Coronary artery (tissue), 2 donors: Measurements from ENCODE around the gene IRF9.

Experiments used
- DNase-seq: peaks from one replicate; pipeline ENCODE4 v3.0.0-alpha.2; 2017; ENCODE audit warnings: low spot score
- H3K27ac ChIP-seq, 2 donors: fragments of 200-600 bp; sonication (generic); one replicate each; pipeline ENCODE4 v1.5.1; 2016 to 2019
- H3K4me3 ChIP-seq: fragments of 200-600 bp; sonication (generic); 2 replicates; pipeline ENCODE4 v1.5.1; 2016; ENCODE audit warnings: mild to moderate bottlenecking, moderate library complexity
- TF ChIP-seq, protein P1 (sequence below): fragments of 200-600 bp; sonication (generic); IDR thresholded peaks from one replicate; pipeline ENCODE4 v1.5.1; 2019; ENCODE audit warnings: antibody characterized with exemption

IRF9 gene

DNA sequence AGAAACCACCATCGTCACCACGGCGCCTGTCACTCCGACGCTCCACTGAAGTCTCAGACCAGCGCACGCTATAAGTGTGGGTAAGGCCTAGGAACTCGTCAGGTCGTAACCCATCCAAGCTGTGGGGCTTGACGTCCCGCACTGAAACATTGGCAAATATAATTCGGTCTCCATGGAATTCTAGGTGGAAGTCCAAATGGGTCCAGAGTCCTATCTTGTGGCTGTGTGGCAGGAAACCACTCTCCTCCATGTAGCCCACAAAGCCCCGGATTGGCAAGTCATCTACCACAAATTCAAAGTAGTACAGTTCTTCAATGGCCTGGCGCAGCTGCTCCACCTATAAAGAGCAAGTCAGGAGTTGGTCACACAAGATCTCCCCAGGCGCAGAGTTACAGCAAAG lies 31.9 kb downstream of the IRF9 start:
- Histone ChIP-seq H3K4me3 (no peak overlapping the region), H3K27ac (no peak overlapping the region)
- no peak for DNase-seq
- TF ChIP-seq, protein P1, sequence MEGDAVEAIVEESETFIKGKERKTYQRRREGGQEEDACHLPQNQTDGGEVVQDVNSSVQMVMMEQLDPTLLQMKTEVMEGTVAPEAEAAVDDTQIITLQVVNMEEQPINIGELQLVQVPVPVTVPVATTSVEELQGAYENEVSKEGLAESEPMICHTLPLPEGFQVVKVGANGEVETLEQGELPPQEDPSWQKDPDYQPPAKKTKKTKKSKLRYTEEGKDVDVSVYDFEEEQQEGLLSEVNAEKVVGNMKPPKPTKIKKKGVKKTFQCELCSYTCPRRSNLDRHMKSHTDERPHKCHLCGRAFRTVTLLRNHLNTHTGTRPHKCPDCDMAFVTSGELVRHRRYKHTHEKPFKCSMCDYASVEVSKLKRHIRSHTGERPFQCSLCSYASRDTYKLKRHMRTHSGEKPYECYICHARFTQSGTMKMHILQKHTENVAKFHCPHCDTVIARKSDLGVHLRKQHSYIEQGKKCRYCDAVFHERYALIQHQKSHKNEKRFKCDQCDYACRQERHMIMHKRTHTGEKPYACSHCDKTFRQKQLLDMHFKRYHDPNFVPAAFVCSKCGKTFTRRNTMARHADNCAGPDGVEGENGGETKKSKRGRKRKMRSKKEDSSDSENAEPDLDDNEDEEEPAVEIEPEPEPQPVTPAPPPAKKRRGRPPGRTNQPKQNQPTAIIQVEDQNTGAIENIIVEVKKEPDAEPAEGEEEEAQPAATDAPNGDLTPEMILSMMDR = no peak

DNA sequence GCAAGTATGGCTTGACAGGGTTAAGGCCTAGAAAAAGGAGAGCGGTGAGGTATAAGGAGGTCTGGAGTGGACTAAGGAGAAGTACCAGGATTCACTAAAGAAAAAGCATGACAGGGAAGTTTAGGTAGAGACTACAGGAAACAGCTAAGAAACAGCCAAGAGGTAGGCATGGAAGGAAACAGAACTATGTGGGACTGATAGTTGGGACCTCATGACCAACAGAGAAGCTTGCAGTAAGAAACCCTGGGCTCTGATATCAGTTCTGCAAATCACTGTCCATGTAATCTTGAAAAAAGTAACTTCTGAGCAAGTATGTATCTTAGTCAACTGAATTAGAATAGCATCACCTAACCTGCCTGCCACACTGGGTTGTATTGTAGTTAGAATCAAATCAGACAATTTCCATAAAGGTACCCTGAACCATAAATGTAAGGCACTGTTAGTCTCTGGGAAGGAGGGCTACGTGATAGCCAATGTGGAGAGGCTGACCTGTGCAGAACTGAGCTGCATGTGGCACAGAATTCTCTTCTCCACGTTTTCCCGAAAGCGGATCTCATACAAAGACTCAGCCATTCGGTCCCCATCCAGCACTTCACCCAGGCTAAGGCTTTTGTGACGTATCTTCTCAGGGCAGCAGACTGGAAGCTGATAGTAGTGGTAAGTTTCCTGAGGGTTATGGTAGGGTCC lies 33.3 kb downstream of the IRF9 start:
- Histone ChIP-seq H3K27ac (peak overlapping the region; percentile 96), H3K4me3 (peak overlapping the region; percentile 89)
- TF ChIP-seq, protein P1 = no peak
- no peak for DNase-seq

DNA sequence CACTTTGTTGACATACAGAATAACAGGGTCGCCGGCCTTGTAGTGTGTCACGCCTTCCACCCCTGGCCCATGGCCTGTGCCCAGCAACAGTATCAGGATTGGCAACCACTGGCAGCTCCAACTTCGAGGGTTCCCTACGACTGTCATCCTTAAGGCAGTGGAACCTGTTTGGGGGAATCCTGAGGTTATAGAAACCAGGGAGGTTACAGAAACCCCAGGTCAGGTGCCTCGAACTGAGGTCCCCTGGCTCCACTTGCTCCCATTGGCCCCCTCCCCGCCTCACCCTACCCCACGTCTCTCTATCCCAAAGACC lies 33.8 kb downstream of the IRF9 start:
- H3K4me3 ChIP-seq = peak overlapping the region; percentile 89
- TF ChIP-seq, protein P1 = no peak
- H3K27ac ChIP-seq = peak overlapping the region; percentile 96
- no peak for DNase-seq

DNA sequence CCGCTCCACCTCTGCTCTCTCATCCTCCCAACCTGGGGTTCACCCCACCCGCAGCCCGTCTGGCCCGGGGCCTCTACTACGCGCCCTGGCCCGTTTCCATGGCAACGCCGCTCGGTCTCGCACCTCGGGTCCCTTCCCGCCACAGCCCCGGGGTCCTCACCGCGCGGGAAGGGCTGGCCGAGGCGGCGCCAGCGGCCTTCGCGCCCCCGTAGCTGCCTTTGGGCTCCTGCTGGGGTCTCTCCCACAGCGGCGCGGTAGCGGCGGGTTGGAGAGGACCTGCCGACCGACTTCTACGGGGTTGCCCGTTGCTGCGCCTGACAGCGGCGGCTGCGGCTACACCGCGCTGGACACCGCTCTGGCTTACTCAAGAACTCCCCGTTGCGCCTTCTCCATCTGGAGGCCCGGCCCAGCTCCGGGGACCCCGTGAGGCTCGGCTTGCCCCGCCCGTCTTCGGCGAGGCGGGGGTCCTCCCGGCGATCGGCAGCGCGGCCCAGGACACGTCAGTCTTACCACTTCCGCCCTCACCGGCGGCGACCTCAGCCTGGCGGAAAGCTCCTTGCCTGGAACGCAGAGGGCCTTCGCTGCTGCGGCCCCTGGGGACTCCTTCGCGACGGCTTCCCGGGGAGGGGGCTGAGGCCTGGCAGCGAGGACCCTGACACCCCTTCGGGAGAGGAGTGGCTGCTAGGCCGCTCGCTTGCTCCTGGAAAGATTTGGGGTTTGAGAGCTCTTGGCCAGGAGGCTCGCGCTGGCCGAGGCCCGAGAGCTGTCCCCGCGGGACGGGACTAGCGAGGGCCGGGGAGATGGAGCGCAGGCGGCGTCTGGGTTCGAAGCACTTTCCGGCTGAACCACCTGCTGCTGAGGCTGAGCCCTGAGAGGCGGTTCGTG lies 34.4 kb downstream of the IRF9 start, which contains the start of gene TM9SF1:
TSS of gene TM9SF1 (minus strand) at position 256 of the 885 bp plus-strand sequence. CDS start 422 bp downstream, outside the sequence.
- TF ChIP-seq, protein P1 = no peak
- peak within 1 kb of the TSS; percentile 89 for H3K4me3 ChIP-seq
- peak; percentile 93 for DNase-seq
- H3K27ac ChIP-seq = peak within 1 kb of the TSS; percentile 96

DNA sequence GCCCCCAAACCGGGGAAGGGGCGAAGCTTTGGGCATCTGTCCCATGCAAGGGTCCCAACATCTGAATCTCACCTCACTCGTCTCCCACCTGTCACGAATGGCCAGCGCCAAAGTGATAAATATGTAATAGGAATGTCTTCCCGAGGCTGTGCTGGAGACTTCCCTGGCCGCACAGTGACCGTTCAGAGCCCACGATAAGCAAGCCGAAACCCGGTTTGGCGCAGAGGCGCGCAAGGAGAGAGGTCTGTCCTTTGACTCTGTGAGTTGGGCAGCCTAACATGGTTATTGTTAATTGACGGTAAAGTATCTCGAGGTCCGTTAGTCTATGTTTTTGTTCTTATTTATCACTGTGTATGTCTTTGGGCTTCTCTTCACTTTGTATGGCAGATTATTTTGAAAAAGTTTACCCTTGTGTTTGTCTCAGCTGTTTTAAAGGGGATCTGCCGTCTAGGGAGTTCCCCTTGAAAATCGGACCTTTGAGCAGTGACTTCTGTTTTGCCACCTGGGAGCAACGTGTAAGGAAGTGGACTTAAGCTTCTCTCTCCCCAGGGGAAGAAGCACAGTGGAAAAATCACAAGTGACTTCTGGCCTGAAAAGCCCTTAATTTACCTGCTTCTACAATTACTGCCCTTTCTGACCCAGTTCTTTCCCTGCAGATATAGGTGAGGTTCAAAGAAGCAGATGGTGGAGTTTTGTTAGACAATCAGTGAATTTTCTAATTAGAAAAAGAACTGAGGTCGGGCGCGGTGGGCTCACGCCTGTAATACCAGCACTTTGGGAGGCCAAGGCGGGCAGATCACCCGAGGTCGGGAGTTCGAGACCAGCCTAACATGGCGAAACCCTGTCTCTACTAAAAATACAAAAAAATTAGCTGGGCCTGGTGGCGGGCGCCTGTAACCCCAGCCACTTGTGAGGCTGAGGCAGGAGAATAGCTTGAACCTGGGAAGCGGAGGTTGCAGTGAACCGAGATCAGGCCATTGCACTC lies 35.3 kb downstream of the IRF9 start:
- Histone ChIP-seq H3K4me3 (peak overlapping the region; percentile 89), H3K27ac (peak overlapping the region; percentile 96)
- DNase-seq = no peak
- TF ChIP-seq, protein P1 = no peak

DNA sequence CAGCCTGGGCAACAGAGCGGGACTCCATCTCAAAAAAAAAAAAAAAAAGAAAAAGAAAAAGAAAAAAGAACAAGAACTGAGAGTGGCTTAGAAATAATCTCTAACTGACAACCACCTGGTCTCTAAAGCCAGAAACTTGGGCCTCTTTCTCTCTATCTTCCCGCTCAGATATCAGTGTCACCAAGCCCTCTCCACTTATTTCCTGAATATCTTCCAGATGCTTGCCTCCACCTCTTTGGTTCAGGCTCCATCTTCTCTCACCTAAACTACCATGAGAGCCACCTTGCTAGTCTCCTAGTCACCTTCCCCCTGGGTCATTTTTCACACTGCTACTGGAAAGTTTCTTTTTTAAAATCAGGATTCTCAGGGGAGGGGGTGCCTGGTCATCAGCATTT lies 36.0 kb downstream of the IRF9 start:
- Histone ChIP-seq H3K4me3 (no peak overlapping the region), H3K27ac (no peak overlapping the region)
- TF ChIP-seq, protein P1 = no peak
- no peak for DNase-seq
